LNCAP (cell line): ENCODE measurements around the gene ICE2.

Experiments
- TF ChIP-seq, protein P1 (sequence below): fragments of 450-650 bp; IDR thresholded peaks from 2 replicates; pipeline ENCODE4 v1.5.1; 2017; ENCODE audit warnings: mild to moderate bottlenecking

The ICE2 gene

DNA sequence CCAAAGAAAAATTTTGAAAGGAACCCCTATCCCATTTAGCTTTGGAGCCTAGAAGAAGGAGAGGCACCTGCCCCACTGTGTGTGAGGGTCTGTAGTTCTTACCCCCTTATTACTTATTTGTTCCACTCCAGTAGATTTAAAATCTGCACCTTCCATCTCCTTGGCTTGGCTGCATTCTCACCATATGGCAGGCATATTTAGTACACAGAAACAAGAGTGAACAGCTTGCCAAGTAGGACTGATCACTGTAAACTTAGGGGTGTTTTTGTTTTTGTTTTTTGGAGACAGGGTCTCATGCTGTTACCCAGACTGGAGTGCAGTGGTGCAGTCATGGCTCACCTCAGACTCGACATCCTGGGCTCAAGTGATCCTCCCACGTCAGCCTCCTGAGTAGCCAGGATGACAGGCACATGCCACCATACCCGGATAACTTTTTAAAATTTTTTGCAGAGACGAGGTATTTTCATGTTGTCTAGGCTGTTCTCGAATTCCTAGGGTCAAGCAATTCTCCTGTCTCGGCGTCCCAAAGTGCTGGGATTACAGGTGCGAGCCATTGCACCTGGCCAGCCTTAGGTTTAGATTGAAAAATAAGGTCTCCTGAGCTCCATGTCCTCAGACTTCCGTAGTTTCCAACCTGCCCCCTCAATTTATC, 67.0 kb downstream of the ICE2 start:
- TF ChIP-seq, protein P1, sequence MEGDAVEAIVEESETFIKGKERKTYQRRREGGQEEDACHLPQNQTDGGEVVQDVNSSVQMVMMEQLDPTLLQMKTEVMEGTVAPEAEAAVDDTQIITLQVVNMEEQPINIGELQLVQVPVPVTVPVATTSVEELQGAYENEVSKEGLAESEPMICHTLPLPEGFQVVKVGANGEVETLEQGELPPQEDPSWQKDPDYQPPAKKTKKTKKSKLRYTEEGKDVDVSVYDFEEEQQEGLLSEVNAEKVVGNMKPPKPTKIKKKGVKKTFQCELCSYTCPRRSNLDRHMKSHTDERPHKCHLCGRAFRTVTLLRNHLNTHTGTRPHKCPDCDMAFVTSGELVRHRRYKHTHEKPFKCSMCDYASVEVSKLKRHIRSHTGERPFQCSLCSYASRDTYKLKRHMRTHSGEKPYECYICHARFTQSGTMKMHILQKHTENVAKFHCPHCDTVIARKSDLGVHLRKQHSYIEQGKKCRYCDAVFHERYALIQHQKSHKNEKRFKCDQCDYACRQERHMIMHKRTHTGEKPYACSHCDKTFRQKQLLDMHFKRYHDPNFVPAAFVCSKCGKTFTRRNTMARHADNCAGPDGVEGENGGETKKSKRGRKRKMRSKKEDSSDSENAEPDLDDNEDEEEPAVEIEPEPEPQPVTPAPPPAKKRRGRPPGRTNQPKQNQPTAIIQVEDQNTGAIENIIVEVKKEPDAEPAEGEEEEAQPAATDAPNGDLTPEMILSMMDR, result no peak

DNA sequence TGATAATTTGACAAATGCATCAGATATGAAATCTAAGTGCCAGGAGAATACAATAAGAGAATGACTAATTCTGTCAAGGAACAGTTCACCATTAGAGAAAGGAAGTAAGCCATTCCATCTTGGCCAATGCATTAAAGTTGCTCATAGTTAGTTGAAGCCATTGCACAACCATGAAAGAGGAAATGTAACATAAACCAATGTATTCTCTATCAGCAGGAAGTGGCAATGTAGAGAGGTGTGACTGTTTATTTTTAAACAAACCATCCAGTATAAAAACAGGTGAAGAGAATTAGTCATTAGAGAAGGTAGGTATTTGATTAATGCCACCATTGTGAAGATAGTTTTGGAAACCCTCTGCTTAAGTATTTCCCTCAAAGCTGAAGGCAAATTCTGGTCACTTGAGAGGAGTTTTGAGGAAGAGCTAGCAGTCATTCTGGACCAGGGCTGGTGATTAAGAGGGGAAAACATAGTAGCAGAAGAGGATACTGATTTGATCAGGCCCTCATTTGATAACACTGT, 70.4 kb downstream of the ICE2 start:
- TF ChIP-seq, protein P1, result no peak

DNA sequence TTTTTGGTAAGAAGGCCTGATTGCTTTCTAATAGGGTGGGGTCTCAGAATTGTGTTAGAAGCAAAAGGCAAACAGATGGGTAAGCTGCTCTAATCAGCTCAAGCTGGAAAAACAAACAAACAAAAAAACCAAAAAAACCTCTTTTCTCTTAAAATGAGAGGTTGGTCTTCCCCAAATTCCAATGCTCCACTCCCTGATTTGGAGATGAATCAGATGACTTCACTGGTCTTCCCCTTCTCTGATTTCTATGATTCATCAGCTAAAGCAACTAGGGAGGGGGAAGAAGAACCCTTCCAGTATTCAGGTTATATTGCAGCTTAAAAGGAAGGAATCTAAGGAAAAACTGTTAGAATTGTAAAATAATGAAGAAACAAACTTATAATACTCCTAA, 71.5 kb downstream of the ICE2 start:
- TF ChIP-seq, protein P1, result no peak

DNA sequence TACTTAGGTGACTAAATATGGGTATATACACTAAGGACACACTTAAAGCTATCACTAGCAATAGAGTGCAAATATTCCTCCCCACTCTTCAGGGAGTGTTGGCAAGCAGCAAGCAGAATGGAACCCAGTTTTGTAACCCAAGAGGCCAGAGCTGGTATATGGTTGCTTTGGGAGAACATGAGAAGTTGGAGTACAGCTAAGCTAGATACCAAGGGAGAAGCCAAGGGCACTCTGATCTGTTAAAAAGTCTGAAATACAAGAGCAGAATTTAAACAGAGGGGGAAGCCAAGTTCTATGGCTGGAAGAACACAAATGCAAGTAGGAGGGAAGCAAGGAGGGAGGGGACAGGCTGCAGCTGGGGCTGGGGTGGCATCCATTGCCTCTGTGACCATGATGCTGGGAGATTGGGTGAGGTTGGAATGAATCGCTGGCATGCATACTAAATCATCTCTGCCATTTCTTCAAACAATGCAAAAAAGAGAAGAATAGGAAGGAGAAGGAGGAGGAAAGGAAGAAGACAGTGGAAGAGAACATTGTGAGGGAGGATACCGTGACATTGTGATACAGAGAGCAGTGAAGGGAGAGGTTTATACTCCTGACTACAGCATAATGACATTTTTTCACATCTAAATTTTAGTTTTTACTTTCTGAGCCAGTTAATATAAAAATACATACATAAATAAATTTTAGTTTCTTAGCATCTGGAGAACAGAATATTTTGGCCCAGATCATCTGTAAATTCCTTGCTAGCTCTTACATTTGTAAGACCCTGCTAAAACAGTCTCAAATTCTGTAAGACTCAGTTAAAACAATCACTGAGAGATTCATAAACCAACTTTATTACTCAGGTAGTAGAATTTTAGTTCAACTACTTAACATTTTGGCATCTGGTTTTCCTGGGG, 72.2 kb downstream of the ICE2 start:
- TF ChIP-seq, protein P1, result no peak

DNA sequence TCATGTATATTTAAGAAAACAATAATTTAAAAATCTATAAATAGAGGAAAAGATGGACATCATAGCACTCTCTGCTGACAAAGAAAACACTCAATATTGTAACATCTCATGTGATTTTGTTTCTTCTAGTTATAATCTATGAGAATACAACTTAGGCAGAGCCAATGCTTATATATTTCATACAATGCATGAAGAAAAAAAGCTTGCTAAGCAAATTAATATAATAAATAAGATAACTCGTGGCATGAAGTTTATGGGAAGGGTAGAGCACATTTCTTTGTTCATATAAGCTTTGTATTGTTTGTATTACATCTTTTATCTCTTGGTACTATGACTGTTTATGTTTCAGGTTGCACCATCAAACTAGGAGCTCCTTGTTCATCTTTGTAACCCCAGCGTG, 73.5 kb downstream of the ICE2 start:
- TF ChIP-seq, protein P1, result no peak

DNA sequence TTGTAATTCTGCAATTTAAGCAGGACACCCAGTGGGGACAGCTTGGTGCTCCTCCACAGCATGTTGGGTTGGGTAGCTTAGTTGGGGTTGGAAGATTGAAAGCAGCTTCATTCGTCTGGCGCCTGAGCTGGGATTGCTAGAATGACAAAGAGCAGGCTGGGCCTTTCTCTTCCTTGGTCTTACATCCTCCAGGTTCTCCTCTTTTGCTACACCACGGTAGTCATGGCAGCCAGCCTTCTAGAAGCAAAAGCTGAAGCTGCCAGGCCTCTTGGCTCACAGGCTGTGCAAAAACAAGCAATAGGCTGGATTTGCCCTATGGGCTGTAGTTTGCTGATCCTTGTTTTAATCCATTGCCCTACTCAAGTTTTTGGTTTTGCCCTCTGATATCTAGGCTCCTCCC, 78.0 kb downstream of the ICE2 start:
- TF ChIP-seq, protein P1, result no peak

DNA sequence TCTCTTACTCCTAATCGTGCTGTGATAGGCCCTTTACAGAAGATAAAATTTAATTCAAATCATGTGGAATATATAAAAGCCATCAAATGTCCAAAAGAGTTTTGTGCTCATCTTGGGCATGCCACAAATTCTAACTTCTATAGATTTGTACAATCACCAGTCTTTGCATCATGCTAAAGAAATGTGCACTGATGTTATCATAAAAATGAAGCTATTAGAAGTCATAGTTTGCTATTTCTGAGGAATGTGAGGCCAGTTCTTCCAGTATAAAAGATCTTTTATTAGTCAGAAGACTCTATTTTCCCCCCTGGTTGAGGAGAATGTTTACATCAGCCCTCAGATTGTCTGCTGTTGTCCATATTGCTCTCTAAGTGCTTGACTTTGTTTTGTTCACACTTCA, 79.0 kb downstream of the ICE2 start:
- TF ChIP-seq, protein P1, result no peak
